K562 (cell line): ENCODE data around the gene SNX25. TPM values are rescaled to one million over a fixed set of nuclear protein-coding genes. Genes with fewer than 3 reads are reported as not detected.

Source experiments
- CCAR2 ChIP-seq: fragments of 200-400 bp; formaldehyde crosslinking; IDR thresholded peaks from 2 replicates; pipeline ENCODE4 v1.6.1; 2017; ENCODE audit warnings: mild to moderate bottlenecking, low read depth, low read length
- DPF2 ChIP-seq: fragments of 450-650 bp; IDR thresholded peaks from 2 replicates; pipeline ENCODE4 v1.6.1; 2016
- E2F8 ChIP-seq: fragments of 450-650 bp; IDR thresholded peaks from 2 replicates; pipeline ENCODE4 v1.7.1; 2018; ENCODE audit warnings: mild to moderate bottlenecking, low read depth; ENCODE audit not compliant: partially characterized antibody
- JUND ChIP-seq, 2 experiments: IDR thresholded peaks; 2 replicates in 1 of 2; 3 replicates in 1 of 2; pipeline ENCODE4 v1.6.1; 2011; ENCODE audit warnings: borderline replicate concordance in 2 of 2, low read depth in 2 of 2, low read length in 2 of 2, improper control_type of control experiment in 1 of 2, missing biosample characterization in 1 of 2, missing genetic modification characterization in 1 of 2, missing genetic modification reagents in 1 of 2
- MECOM ChIP-seq: fragments of 250-450 bp; sonication (Bioruptor Pico); IDR thresholded peaks from 2 replicates; pipeline ENCODE4 v1.8.0; 2022; ENCODE audit warnings: inconsistent platforms
- MIER1 ChIP-seq: fragments of 450-650 bp; IDR thresholded peaks from 2 replicates; pipeline ENCODE4 v1.6.1; 2016; ENCODE audit warnings: antibody characterized with exemption, mild to moderate bottlenecking, low read depth
- MITF ChIP-seq: IDR thresholded peaks from 2 replicates; pipeline ENCODE4 v1.6.1; 2014; ENCODE audit warnings: antibody characterized with exemption
- NBN ChIP-seq: fragments of 450-650 bp; IDR thresholded peaks from 2 replicates; pipeline ENCODE4 v1.6.1; 2016; ENCODE audit warnings: low read depth, mild to moderate bottlenecking
- PBX2 ChIP-seq, 2 experiments: IDR thresholded peaks in 1 of 2; conservative IDR thresholded peaks in 1 of 2; 2 replicates each; pipeline ENCODE4 v1.6.1; 2016; ENCODE audit warnings: low read depth in 2 of 2, mild to moderate bottlenecking in 1 of 2, missing compliant biosample characterization in 1 of 2, missing genetic modification characterization in 1 of 2, moderate library complexity in 1 of 2
- POLR2G ChIP-seq: fragments of 200-400 bp; formaldehyde crosslinking; IDR thresholded peaks from 2 replicates; pipeline ENCODE4 v1.6.1; 2017; ENCODE audit warnings: low read depth, mild to moderate bottlenecking, antibody characterized with exemption, low read length, moderate library complexity
- RNF219 ChIP-seq: fragments of 250-450 bp; sonication (Bioruptor Pico); IDR thresholded peaks from 2 replicates; pipeline ENCODE4 v1.5.0; 2022; ENCODE audit warnings: mild to moderate bottlenecking
- ZNF584 ChIP-seq: fragments of 200-800 bp; sonication (Bioruptor generic); IDR thresholded peaks from 2 replicates; pipeline ENCODE4 v1.6.1; 2016; ENCODE audit warnings: low read depth, mild to moderate bottlenecking, missing genetic modification characterization, missing compliant biosample characterization
- polyA plus RNA-seq, 8 experiments: library from polyadenylated mRNA; depleted of rRNA in 4 of 8; stranded (reverse) in 5 of 8; unstranded in 3 of 8; fragments of >200 nt; fragmentation: Nextera tagmentation in 2 of 8; fragmentation: Illumina TruSeq in 1 of 8; extraction: Ambion mirVana in 2 of 8; extraction: Trizol in 1 of 8; gene quantifications; 2 replicates each; pipeline versions ENCODE4 v1.2.1 to v1.2.3, GENCODE V29; 2011 to 2014; ENCODE audit warnings: inconsistent platforms in 1 of 8, missing spikeins in 1 of 8
- total RNA-seq, 7 experiments: library from RNA; depleted of rRNA in 6 of 7; stranded (reverse); fragments of >200 nt in 6 of 7; fragmentation: Illumina TruSeq in 2 of 7; extraction: Trizol in 2 of 7; gene quantifications; 2 replicates each; pipeline versions ENCODE4 v1.2.1 to v1.2.3, GENCODE V29; 2011 to 2021; ENCODE audit warnings: low replicate concordance in 1 of 7
- TF ChIP-seq, protein P1 (sequence below): IDR thresholded peaks from 3 replicates; pipeline ENCODE4 v1.6.1; 2011; ENCODE audit warnings: borderline replicate concordance, mild to moderate bottlenecking, moderate library complexity; ENCODE audit not compliant: insufficient read length; ENCODE audit errors: extremely low read depth

Gene SNX25
- total and polyA plus RNA-seq, 9 of the 15 experiments (the other 6 are each of a cell fraction or from before 2014, with no cell fraction given), result 2.5 to 23.4 (median 13.3) TPM

DNA sequence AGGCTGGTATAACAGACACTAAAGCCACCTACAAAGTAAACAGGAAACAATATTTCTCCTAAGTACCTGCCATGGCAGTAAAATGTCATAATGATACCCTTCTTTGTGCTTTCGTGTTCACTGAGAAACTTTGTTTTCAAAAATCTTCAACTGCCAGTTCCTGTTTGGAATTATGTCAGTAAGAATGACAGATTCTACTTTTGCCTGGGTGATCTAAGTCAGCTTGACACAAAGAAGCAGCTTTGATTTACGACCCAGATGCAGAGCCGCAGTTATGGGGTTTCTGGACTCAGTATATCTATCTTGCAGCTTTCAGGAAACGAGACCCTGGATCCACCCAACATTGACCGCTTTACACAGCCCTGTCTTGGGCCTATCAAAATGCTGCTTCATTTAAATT is 71.2 kb downstream of the SNX25 start (continued):
- TF ChIP-seq RNF219 (CRISPR knock-in tag), result no peak
- peak; percentile 47; the same call in 1 of the 2 replicates for TF ChIP-seq PBX2 (CRISPR knock-in tag; IDR thresholded peaks at IDR 0.05; ENCODE audit: low read depth)
- TF ChIP-seq PBX2 (tag; conservative IDR thresholded peaks at IDR 0.05; ENCODE audit: low read depth), result peak; percentile 96
- TF ChIP-seq MIER1, result no peak
- TF ChIP-seq POLR2G, result no peak
- TF ChIP-seq DPF2, result no peak
- no peak for TF ChIP-seq MITF
- TF ChIP-seq E2F8, result no peak
- TF ChIP-seq NBN, result no peak
- peak; percentile 96 for TF ChIP-seq MECOM (CRISPR knock-in tag)
- TF ChIP-seq, protein P1, sequence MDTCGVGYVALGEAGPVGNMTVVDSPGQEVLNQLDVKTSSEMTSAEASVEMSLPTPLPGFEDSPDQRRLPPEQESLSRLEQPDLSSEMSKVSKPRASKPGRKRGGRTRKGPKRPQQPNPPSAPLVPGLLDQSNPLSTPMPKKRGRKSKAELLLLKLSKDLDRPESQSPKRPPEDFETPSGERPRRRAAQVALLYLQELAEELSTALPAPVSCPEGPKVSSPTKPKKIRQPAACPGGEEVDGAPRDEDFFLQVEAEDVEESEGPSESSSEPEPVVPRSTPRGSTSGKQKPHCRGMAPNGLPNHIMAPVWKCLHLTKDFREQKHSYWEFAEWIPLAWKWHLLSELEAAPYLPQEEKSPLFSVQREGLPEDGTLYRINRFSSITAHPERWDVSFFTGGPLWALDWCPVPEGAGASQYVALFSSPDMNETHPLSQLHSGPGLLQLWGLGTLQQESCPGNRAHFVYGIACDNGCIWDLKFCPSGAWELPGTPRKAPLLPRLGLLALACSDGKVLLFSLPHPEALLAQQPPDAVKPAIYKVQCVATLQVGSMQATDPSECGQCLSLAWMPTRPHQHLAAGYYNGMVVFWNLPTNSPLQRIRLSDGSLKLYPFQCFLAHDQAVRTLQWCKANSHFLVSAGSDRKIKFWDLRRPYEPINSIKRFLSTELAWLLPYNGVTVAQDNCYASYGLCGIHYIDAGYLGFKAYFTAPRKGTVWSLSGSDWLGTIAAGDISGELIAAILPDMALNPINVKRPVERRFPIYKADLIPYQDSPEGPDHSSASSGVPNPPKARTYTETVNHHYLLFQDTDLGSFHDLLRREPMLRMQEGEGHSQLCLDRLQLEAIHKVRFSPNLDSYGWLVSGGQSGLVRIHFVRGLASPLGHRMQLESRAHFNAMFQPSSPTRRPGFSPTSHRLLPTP, result no peak
- TF ChIP-seq JUND (IDR thresholded peaks at IDR 0.05; ENCODE audit: borderline replicate concordance, low read depth, low read length), result no peak
- no peak for TF ChIP-seq JUND (tag; IDR thresholded peaks at IDR 0.05; ENCODE audit: borderline replicate concordance, low read depth, low read length)
- TF ChIP-seq ZNF584 (CRISPR knock-in tag), result no peak
- no peak for TF ChIP-seq CCAR2
